GM23338 (cell line): ENCODE data around the gene INPP5D.

Source experiments
- CREB1 ChIP-seq: fragments of 250-450 bp; sonication (Bioruptor Pico); IDR thresholded peaks from 2 replicates; pipeline ENCODE4 v1.5.0; 2020; ENCODE audit warnings: low read depth, mild to moderate bottlenecking, moderate library complexity
- EZH2 ChIP-seq: fragments of 200-600 bp; sonication (generic); IDR thresholded peaks from one replicate; pipeline ENCODE4 v1.8.0; 2017; ENCODE audit warnings: antibody characterized with exemption, mild to moderate bottlenecking, low read depth; ENCODE audit not compliant: unreplicated experiment
- EZH2phosphoT487 ChIP-seq: fragments of 200-600 bp; sonication (generic); IDR thresholded peaks from one replicate; pipeline ENCODE4 v1.8.1; 2018; ENCODE audit warnings: antibody characterized with exemption; ENCODE audit not compliant: unreplicated experiment
- JUNB ChIP-seq: IDR thresholded peaks from one replicate; pipeline ENCODE4 v1.6.1; 2016; ENCODE audit warnings: antibody characterized with exemption; ENCODE audit not compliant: unreplicated experiment
- NANOG ChIP-seq: IDR thresholded peaks from 2 replicates; pipeline ENCODE4 v1.6.1; 2016; ENCODE audit warnings: antibody characterized with exemption, borderline replicate concordance
- POLR2AphosphoS5 ChIP-seq: IDR thresholded peaks from 2 replicates; pipeline ENCODE4 v1.6.1; 2016; ENCODE audit warnings: antibody characterized with exemption, low read depth
- STAT1 ChIP-seq: IDR thresholded peaks from one replicate; pipeline ENCODE4 v1.6.1; 2016; ENCODE audit warnings: antibody characterized with exemption; ENCODE audit not compliant: unreplicated experiment
- ZNF114 ChIP-seq: fragments of 250-450 bp; sonication (Bioruptor Pico); IDR thresholded peaks from 2 replicates; pipeline ENCODE4 v1.5.0; 2020; ENCODE audit warnings: mild to moderate bottlenecking, moderate library complexity
- ZNF462 ChIP-seq: fragments of 250-450 bp; sonication (Bioruptor Pico); IDR thresholded peaks from 2 replicates; pipeline ENCODE4 v1.5.0; 2020; ENCODE audit warnings: mild to moderate bottlenecking, moderate library complexity
- TF ChIP-seq, protein P1 (sequence below), 2 experiments: fragments of 200-600 bp in 1 of 2; sonication (generic) in 1 of 2; conservative IDR thresholded peaks; 2 replicates each; pipeline versions ENCODE4 v1.5.1 to v1.6.1; 2016 to 2017; ENCODE audit warnings: antibody characterized with exemption in 2 of 2, low read depth in 2 of 2, mild to moderate bottlenecking in 2 of 2, moderate library complexity in 1 of 2
- TF ChIP-seq, protein P2 (sequence below): IDR thresholded peaks from one replicate; pipeline ENCODE4 v1.6.1; 2018; ENCODE audit warnings: antibody characterized with exemption; ENCODE audit not compliant: unreplicated experiment

GRCh38 chr2:233153146-233153798, 93.1 kb downstream of the INPP5D start:
- TF ChIP-seq, protein P1, sequence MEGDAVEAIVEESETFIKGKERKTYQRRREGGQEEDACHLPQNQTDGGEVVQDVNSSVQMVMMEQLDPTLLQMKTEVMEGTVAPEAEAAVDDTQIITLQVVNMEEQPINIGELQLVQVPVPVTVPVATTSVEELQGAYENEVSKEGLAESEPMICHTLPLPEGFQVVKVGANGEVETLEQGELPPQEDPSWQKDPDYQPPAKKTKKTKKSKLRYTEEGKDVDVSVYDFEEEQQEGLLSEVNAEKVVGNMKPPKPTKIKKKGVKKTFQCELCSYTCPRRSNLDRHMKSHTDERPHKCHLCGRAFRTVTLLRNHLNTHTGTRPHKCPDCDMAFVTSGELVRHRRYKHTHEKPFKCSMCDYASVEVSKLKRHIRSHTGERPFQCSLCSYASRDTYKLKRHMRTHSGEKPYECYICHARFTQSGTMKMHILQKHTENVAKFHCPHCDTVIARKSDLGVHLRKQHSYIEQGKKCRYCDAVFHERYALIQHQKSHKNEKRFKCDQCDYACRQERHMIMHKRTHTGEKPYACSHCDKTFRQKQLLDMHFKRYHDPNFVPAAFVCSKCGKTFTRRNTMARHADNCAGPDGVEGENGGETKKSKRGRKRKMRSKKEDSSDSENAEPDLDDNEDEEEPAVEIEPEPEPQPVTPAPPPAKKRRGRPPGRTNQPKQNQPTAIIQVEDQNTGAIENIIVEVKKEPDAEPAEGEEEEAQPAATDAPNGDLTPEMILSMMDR (conservative IDR thresholded peaks at IDR 0.05; ENCODE audit: low read depth in 2 of 2) = no peak
- no peak for TF ChIP-seq POLR2AphosphoS5
- no peak for TF ChIP-seq NANOG
- TF ChIP-seq EZH2 = no peak
- TF ChIP-seq, protein P2, sequence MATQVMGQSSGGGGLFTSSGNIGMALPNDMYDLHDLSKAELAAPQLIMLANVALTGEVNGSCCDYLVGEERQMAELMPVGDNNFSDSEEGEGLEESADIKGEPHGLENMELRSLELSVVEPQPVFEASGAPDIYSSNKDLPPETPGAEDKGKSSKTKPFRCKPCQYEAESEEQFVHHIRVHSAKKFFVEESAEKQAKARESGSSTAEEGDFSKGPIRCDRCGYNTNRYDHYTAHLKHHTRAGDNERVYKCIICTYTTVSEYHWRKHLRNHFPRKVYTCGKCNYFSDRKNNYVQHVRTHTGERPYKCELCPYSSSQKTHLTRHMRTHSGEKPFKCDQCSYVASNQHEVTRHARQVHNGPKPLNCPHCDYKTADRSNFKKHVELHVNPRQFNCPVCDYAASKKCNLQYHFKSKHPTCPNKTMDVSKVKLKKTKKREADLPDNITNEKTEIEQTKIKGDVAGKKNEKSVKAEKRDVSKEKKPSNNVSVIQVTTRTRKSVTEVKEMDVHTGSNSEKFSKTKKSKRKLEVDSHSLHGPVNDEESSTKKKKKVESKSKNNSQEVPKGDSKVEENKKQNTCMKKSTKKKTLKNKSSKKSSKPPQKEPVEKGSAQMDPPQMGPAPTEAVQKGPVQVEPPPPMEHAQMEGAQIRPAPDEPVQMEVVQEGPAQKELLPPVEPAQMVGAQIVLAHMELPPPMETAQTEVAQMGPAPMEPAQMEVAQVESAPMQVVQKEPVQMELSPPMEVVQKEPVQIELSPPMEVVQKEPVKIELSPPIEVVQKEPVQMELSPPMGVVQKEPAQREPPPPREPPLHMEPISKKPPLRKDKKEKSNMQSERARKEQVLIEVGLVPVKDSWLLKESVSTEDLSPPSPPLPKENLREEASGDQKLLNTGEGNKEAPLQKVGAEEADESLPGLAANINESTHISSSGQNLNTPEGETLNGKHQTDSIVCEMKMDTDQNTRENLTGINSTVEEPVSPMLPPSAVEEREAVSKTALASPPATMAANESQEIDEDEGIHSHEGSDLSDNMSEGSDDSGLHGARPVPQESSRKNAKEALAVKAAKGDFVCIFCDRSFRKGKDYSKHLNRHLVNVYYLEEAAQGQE = no peak
- TF ChIP-seq JUNB = no peak
- TF ChIP-seq ZNF462 = no peak
- TF ChIP-seq CREB1 = no peak
- no peak for TF ChIP-seq STAT1
- TF ChIP-seq EZH2phosphoT487 = no peak
- TF ChIP-seq ZNF114 (CRISPR knock-in tag) = no peak
